ENCODE results near the gene MEGF11. TPM values are rescaled to one million over a fixed set of nuclear protein-coding genes. Genes with fewer than 3 reads are reported as not detected.

MEGF11 gene
- total RNA-seq, 4 donors from 2014 or later: 2.4 to 8.5 (median 4.3) TPM

DNA sequence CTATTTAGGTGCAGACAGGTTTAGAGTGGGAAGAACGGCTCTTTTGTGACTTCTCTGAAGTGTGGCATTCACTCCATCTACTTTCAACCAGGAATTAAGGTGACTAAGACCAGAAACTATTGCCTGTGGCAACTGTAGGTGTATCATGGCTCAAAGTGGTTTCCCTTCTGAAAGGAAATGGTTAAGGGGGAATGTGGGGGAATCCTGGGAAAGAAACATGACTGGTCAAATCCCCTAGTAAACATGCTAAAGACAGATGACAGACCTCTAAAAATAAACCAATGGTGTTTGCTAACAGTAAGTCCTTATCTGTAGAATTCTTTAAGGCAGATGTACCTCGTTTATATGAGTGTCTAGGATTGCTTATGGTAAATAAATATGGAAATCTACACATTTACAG lies 56.9 kb downstream of the MEGF11 start:
- no peak for DNase-seq (ENCODE audit: low spot score in 2 of 2)
- Histone ChIP-seq H3K27me3 (no peaks in the 10 kb centered on the region), H3K27ac (no peak overlapping the region), H3K9me3 (no peaks in the 10 kb centered on the region), H3K36me3 (no peaks in the 10 kb centered on the region), H3K4me3 (no peak overlapping the region), H3K4me1 (no peaks in the 10 kb centered on the region)
- WGBS: 26% methylated on average over 2 of the region's 2 CpGs
- TF ChIP-seq EP300 (IDR thresholded peaks at IDR 0.05) (no peak), POLR2AphosphoS5 (IDR thresholded peaks at IDR 0.05) (no peak)
- TF ChIP-seq, protein P1, sequence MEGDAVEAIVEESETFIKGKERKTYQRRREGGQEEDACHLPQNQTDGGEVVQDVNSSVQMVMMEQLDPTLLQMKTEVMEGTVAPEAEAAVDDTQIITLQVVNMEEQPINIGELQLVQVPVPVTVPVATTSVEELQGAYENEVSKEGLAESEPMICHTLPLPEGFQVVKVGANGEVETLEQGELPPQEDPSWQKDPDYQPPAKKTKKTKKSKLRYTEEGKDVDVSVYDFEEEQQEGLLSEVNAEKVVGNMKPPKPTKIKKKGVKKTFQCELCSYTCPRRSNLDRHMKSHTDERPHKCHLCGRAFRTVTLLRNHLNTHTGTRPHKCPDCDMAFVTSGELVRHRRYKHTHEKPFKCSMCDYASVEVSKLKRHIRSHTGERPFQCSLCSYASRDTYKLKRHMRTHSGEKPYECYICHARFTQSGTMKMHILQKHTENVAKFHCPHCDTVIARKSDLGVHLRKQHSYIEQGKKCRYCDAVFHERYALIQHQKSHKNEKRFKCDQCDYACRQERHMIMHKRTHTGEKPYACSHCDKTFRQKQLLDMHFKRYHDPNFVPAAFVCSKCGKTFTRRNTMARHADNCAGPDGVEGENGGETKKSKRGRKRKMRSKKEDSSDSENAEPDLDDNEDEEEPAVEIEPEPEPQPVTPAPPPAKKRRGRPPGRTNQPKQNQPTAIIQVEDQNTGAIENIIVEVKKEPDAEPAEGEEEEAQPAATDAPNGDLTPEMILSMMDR (IDR thresholded peaks at IDR 0.05): no peak

GRCh38 chr15:66195621-66196230 lies 57.8 kb downstream of the MEGF11 start:
- no peaks in the 10 kb centered on the region for H3K9me3 ChIP-seq
- H3K27ac ChIP-seq: no peak overlapping the region
- H3K36me3 ChIP-seq: no peaks in the 10 kb centered on the region
- no peaks in the 10 kb centered on the region for H3K4me1 ChIP-seq
- DNase-seq (ENCODE audit: low spot score in 2 of 2): no peak
- no peaks in the 10 kb centered on the region for H3K27me3 ChIP-seq
- WGBS: 78% methylated on average over 10 of the region's 10 CpGs
- H3K4me3 ChIP-seq: no peak overlapping the region
- TF ChIP-seq, protein P1 (IDR thresholded peaks at IDR 0.05): no peak
- no peak for TF ChIP-seq POLR2A (IDR thresholded peaks at IDR 0.05)

- Histone ChIP-seq H3K4me3 (no peak overlapping the region), H3K27me3 (no peaks in the 10 kb centered on the region), H3K9me3 (no peaks in the 10 kb centered on the region), H3K36me3 (no peaks in the 10 kb centered on the region), H3K4me1 (no peaks in the 10 kb centered on the region), H3K27ac (no peak overlapping the region)
- DNase-seq (ENCODE audit: low spot score in 2 of 2): no peak
- 91% methylated on average over 3 of the region's 3 CpGs for WGBS
- TF ChIP-seq, protein P1 (IDR thresholded peaks at IDR 0.05): no peak
- TF ChIP-seq POLR2A (IDR thresholded peaks at IDR 0.05) (no peak), POLR2AphosphoS5 (IDR thresholded peaks at IDR 0.05) (no peak), EP300 (IDR thresholded peaks at IDR 0.05) (no peak)
Observed at GRCh38 chr15:66193066-66193465, 60.5 kb downstream of the MEGF11 start.

- H3K4me1 ChIP-seq: no peaks in the 10 kb centered on the region
- H3K9me3 ChIP-seq: no peaks in the 10 kb centered on the region
- TF ChIP-seq, protein P1 (IDR thresholded peaks at IDR 0.05): no peak
- TF ChIP-seq POLR2A (IDR thresholded peaks at IDR 0.05): no peak
- TF ChIP-seq EP300 (IDR thresholded peaks at IDR 0.05): no peak
- no peak for TF ChIP-seq POLR2AphosphoS5 (IDR thresholded peaks at IDR 0.05)
- H3K4me3 ChIP-seq: no peak overlapping the region
- H3K36me3 ChIP-seq: no peaks in the 10 kb centered on the region
- H3K27me3 ChIP-seq: peaks cover 6% of the 10 kb centered on the region
- no peak for DNase-seq (ENCODE audit: low spot score in 2 of 2)
- 70% methylated on average over 5 of the region's 5 CpGs for WGBS
- no peak overlapping the region for H3K27ac ChIP-seq
Observed at GRCh38 chr15:66190746-66191145, 62.8 kb downstream of the MEGF11 start.

DNA sequence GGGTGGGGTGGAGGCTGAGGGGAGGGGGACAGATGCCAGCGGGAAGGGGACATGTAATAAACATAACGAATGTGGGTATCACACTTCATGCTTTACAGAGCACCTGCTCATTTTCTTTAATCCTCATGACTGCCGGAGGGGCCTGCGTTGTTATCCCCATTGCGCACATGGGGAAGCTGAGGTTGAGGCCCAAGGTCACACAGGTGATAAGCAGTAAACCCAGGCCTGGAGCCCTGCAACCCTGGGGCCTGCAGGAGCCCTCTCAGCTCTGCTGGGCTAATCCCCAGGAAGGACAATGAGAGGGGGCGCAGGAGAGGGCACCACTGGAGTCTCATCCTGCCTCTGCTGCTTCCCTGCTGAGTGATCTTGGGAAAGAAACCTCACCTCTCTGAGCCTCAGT lies 64.3 kb downstream of the MEGF11 start:
- no peak overlapping the region for H3K4me3 ChIP-seq
- TF ChIP-seq, protein P1 (IDR thresholded peaks at IDR 0.05): no peak
- no peak for TF ChIP-seq POLR2AphosphoS5 (IDR thresholded peaks at IDR 0.05)
- TF ChIP-seq POLR2A (IDR thresholded peaks at IDR 0.05): no peak
- no peak for TF ChIP-seq EP300 (IDR thresholded peaks at IDR 0.05)
- H3K27ac ChIP-seq: no peak overlapping the region
- 85% methylated on average over 6 of the region's 6 CpGs for WGBS
- H3K4me1 ChIP-seq: no peaks in the 10 kb centered on the region
- H3K9me3 ChIP-seq: no peaks in the 10 kb centered on the region
- no peaks in the 10 kb centered on the region for H3K36me3 ChIP-seq
- peaks cover 19% of the 10 kb centered on the region for H3K27me3 ChIP-seq
- no peak for DNase-seq (ENCODE audit: low spot score in 2 of 2)
